ENCODE results near the gene PDPK1. TPM values are rescaled to one million over a fixed set of nuclear protein-coding genes. Genes with fewer than 3 reads are reported as not detected.
A peak's percentile ranks its signal among the peaks of the same experiment; 100 is the strongest.

Gene PDPK1
- total and polyA plus RNA-seq, 10 donors = 6.2 to 74.5 (median 48.7) TPM

DNA sequence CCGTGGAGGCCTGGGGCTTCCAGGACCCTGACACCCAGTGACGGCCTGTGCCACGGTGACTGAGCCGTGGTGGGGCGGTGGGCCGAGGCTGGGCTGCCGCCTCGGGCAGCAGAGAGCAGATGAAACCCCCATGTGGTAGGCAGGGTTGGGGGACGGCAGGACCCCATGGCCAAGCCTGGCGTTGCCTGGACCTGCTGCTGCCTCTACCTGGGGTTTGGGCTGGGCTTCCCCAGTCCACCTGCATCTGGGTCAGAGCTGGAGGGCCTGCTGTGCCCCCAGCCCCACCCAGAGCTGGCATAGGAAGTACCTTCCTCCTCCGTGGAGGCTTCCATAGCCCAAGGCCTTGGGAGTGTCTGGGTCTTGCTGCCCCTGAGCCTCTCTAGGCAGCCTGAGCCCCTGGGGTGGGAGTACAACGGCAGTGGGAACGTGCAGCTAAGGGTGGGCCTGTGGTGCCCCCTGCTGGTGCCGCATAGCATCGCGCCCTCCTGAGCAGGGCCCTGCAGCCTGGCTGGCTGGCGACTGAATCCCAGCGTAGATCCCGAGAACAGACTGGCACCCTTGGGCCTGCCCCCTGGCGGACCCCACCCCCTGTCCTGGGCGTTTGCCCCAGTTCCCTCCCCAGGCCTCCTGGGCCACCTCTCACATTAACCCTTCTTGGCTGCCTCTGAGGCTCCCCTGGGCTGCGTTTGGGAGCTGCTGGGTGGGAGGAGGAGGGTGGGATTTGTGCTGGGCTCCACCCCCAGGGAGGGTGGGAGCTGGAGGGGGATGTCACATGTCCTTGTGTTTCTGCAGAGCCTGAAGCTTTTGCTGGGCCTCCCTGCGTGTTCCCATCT is 36.7 kb upstream of the PDPK1 start:
- Histone ChIP-seq H3K4me1 (peaks cover 10 to 46% (median 24%) of the 10 kb centered on the region in 6 donors), H3K27ac (peak overlapping the region in 2 of 8 donors; percentile 0 to 32), H3K27me3 (replicated peaks in 1 of 7) (no peaks in the 10 kb centered on the region), H3K9me3 (no peaks in the 10 kb centered on the region), H3K36me3 (peaks cover 0 to 43% (median 15%) of the 10 kb centered on the region in 6 donors), H3K4me3 (peak overlapping the region in 3 of 8 donors; percentile 15 to 57 (median 22))
- peak; percentile 95 for DNase-seq
- 36 to 56% (median 40%) methylated on average over 6 to 23 of the region's 23 CpGs for WGBS, 5 donors
- TF ChIP-seq POLR2AphosphoS5 (IDR thresholded peaks at IDR 0.05) (peak; percentile 54 to 76 (median 68)), POLR2A (IDR thresholded peaks at IDR 0.05) (no peak)
- TF ChIP-seq, protein P1, sequence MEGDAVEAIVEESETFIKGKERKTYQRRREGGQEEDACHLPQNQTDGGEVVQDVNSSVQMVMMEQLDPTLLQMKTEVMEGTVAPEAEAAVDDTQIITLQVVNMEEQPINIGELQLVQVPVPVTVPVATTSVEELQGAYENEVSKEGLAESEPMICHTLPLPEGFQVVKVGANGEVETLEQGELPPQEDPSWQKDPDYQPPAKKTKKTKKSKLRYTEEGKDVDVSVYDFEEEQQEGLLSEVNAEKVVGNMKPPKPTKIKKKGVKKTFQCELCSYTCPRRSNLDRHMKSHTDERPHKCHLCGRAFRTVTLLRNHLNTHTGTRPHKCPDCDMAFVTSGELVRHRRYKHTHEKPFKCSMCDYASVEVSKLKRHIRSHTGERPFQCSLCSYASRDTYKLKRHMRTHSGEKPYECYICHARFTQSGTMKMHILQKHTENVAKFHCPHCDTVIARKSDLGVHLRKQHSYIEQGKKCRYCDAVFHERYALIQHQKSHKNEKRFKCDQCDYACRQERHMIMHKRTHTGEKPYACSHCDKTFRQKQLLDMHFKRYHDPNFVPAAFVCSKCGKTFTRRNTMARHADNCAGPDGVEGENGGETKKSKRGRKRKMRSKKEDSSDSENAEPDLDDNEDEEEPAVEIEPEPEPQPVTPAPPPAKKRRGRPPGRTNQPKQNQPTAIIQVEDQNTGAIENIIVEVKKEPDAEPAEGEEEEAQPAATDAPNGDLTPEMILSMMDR (IDR thresholded peaks at IDR 0.05 in 8 of 11, conservative IDR thresholded peaks at IDR 0.05 in 3 of 11) = peak; percentile 96 to 100 (median 99)
- intact Hi-C loops (cut with DNase I; ENCODE audit: low total_unique reads) = loop anchor here (5.0 kb wide), 1 partner anchor 149 kb away; no protein-coding TSS in a partner anchor

DNA sequence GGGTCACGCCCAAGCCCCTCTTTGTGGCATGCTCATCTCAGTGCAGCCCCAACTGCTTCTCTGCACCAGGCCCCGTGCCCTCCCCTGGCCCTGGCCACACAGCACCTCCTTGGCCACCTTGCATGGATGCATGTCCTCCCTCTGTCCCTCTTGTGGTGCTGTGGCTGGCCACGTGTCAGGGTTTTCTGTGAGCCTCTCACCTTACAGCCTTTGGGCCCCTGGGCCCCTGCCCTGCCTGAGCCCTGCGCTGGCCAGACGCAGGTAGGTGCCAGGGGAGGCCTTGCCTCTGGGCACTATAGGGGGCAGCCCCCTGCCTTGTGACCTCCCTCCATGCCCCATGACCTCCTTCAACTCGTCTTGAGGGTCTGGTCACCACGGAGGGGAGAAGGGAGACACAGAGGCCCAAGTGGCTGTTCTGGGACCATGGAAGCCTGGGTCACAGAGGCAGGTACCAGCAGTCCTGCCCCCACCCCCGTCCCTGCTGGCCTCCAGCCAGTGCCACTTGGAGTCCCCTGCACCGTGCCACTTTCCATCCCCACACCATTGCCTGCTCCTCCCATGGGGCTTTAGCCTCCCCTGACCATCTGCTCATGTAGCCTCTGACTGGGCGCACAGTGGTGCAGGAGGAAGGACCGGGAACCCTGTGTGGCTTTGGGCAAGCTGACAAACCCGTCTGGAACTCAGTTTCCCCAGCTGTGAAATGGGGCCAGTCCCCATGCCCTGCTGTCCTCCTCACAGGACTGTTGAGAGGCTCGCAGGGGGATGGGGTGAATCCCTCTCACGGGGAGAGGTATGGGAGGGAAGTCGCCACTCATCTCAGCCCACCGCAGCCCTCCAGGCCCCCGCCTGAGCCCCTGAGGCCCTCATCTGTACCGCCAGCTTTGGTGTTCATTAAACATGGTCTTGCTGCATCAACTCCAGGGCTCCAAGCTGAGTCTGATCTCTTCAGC is 35.6 kb upstream of the PDPK1 start:
- Histone ChIP-seq H3K27me3 (replicated peaks in 1 of 7) (no peaks in the 10 kb centered on the region), H3K27ac (peak overlapping the region in 4 of 8 donors; percentile 32 to 46 (median 42)), H3K9me3 (no peaks in the 10 kb centered on the region), H3K36me3 (peaks cover 0 to 32% (median 4%) of the 10 kb centered on the region in 6 donors), H3K4me1 (peaks cover 15 to 54% (median 31%) of the 10 kb centered on the region in 6 donors), H3K4me3 (no peak overlapping the region)
- WGBS, 5 donors = 77 to 86% (median 80%) methylated on average over 11 to 18 of the region's 18 CpGs
- no peak for DNase-seq
- intact Hi-C loops (cut with DNase I; ENCODE audit: low total_unique reads) = loop anchor here (5.0 kb wide), 1 partner anchor 150 kb away; no protein-coding TSS in a partner anchor
- no peak for TF ChIP-seq POLR2A (IDR thresholded peaks at IDR 0.05)
- TF ChIP-seq, protein P1 (IDR thresholded peaks at IDR 0.05 in 8 of 11, conservative IDR thresholded peaks at IDR 0.05 in 3 of 11) = no peak
- TF ChIP-seq POLR2AphosphoS5 (IDR thresholded peaks at IDR 0.05) = no peak

DNA sequence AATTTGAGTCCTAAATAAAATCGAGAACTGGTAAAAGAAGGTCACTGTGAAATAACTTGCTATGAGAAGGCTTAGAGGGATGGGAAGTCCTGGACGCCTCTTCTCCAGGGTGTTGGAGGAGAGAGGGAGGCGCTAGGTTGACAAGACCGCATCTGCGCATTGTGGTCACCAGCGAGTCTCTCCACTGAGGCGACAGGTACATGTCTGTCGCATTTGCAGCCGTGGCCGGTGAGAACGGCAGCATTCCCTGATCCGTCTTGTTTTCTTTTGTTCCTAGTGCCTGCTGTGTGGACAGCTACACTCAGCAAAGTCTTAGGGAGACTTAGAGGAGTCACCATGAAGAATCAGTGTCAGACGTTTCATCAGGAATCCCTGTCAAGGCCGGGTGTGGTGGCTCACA is 32.1 kb upstream of the PDPK1 start:
- TF ChIP-seq, protein P1 (IDR thresholded peaks at IDR 0.05 in 8 of 11, conservative IDR thresholded peaks at IDR 0.05 in 3 of 11) = no peak
- TF ChIP-seq POLR2A (IDR thresholded peaks at IDR 0.05) = no peak
- DNase-seq = peak; percentile 65
- intact Hi-C loops (cut with DNase I; ENCODE audit: low total_unique reads) = no loop called here
- 91 to 94% (median 92%) methylated on average over 14 of the region's 14 CpGs for WGBS, 5 donors
- H3K9me3 ChIP-seq = no peaks in the 10 kb centered on the region
- no peak overlapping the region for H3K27ac ChIP-seq
- no peaks in the 10 kb centered on the region for H3K27me3 ChIP-seq (replicated peaks in 1 of 7)
- peaks cover 30 to 80% (median 59%) of the 10 kb centered on the region in 6 donors for H3K4me1 ChIP-seq
- no peak overlapping the region for H3K4me3 ChIP-seq
- H3K36me3 ChIP-seq = no peaks in the 10 kb centered on the region

Measured in spleen (tissue), 11 donors.